HEK293 (cell line): Measurements from ENCODE around the gene SLC43A3.

Source experiments
- ZNF274 ChIP-seq, 2 experiments: fragments of 200-500 bp in 1 of 2; fragments of 450-650 bp in 1 of 2; sonication (Bioruptor generic) in 1 of 2; formaldehyde crosslinking in 1 of 2; IDR thresholded peaks; 2 replicates each; pipeline versions ENCODE4 v1.5.1 to v1.6.1; 2014 to 2016; ENCODE audit warnings: borderline replicate concordance in 1 of 2, inconsistent platforms in 1 of 2, low read length in 1 of 2, missing biosample characterization in 1 of 2, missing genetic modification characterization in 1 of 2
- ZNF302 ChIP-seq: fragments of 450-650 bp; formaldehyde crosslinking; IDR thresholded peaks from 2 replicates; pipeline ENCODE4 v1.5.1; 2016; ENCODE audit warnings: missing biosample characterization, missing genetic modification characterization, low read depth
- ZNF362 ChIP-seq: fragments of 450-650 bp; formaldehyde crosslinking; IDR thresholded peaks from 2 replicates; pipeline ENCODE4 v1.5.1; 2016; ENCODE audit warnings: missing biosample characterization, missing genetic modification characterization
- TF ChIP-seq, protein P1 (sequence below): fragments of 450-650 bp; formaldehyde crosslinking; IDR thresholded peaks from 2 replicates; pipeline ENCODE4 v1.5.1; 2016; ENCODE audit warnings: missing biosample characterization, missing genetic modification characterization

DNA sequence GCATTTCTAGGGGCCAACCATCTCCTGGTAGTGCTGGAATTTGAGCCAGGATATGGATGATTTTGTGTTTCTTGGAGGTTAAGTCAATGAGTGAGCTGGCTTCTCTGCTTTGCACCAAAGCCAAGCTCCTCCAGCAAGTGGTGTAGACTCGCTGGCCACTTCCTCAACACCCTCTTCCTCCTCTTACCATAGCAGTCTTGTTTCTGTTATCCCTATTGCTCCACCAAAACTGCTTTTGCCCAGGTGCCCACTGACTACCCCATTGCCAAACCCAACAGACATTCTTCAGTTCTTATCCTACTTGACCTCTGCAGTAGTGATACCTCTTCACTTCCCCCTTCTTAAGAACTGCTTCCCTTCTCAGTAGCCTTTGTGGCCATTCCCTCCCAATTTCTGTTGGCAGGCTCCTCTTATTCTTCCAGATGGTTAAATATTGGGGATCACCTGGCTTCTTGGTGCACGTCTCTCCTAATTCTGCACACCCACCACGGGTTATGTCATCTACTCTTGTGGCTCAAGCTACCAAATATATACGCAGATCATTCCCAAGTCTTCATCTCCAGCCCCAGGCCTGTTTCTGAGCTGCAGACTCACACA, 29.4 kb downstream of the SLC43A3 start:
- TF ChIP-seq, protein P1, sequence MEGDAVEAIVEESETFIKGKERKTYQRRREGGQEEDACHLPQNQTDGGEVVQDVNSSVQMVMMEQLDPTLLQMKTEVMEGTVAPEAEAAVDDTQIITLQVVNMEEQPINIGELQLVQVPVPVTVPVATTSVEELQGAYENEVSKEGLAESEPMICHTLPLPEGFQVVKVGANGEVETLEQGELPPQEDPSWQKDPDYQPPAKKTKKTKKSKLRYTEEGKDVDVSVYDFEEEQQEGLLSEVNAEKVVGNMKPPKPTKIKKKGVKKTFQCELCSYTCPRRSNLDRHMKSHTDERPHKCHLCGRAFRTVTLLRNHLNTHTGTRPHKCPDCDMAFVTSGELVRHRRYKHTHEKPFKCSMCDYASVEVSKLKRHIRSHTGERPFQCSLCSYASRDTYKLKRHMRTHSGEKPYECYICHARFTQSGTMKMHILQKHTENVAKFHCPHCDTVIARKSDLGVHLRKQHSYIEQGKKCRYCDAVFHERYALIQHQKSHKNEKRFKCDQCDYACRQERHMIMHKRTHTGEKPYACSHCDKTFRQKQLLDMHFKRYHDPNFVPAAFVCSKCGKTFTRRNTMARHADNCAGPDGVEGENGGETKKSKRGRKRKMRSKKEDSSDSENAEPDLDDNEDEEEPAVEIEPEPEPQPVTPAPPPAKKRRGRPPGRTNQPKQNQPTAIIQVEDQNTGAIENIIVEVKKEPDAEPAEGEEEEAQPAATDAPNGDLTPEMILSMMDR (tag by site-specific recombination): no peak
- TF ChIP-seq ZNF362 (tag by site-specific recombination) (no peak), ZNF302 (tag by site-specific recombination) (no peak), ZNF274 (IDR thresholded peaks at IDR 0.05; ENCODE audit: low read length) (no peak), ZNF274 (tag by site-specific recombination; IDR thresholded peaks at IDR 0.05; ENCODE audit: borderline replicate concordance) (no peak)
